HG03135 (cell line): Measurements from ENCODE around the gene TLR1.
"Not testable (repeated sequence)": the region's sequence is repeated elsewhere in the genome, so short reads cannot be mapped to it uniquely, and the experiment has no call there.

Experiments
- ATAC-seq: cut with Tn5 transposase; IDR thresholded peaks from one replicate; pipeline ENCODE4 v1.9.1; 2021; ENCODE audit warnings: mild to moderate bottlenecking, moderate library complexity; ENCODE audit not compliant: unreplicated experiment

The TLR1 gene

DNA sequence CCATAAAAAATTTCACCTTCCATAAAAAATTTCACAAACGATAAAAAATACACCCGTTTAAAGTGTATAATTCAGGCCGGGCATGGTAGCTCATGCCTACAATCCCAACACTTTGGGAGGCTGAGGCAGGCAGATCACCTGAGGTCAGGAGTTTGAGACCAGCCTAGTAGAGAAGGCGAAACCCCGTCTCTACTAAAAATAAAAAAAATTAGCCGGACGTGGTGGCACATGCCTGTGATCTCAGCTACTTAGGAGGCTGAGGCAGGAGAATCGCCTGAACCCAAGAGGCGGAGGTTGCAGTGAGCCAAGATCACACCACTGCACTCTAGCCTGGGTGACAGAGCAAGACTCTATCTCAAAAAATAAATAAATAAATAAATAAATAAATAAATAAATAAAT lies 1.7 kb upstream of the TLR1 start:
- not testable (repeated sequence) for ATAC-seq

DNA sequence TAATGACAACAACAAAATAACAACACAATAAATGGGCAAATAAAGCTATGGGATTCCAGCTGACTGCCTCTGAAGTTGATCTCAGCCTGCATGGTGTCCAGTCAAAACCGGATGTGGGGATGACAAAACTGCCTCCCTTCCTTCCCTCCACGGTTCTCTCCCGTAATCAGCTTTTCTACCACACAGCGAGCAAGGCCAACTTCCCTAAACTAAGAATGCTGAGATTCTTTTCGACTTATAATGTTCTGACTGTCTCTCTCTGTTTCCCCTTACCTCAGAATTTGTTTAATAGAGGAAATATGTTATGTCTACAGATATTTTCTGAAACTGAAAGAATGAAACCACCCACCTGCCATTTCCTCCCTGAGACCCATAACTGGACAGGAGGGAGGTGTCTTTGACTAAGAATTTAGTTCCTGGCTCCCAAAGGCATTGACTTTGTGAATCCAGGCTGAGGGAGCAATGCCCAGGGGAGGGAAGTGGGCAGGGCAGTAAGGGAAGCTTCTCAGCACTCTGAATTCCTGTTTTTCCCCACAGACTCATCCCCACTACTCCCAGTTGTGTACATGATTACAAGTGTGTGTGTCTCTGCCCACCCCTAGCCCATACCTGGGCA lies 1.0 kb upstream of the TLR1 start:
- peak; percentile 74 for ATAC-seq

DNA sequence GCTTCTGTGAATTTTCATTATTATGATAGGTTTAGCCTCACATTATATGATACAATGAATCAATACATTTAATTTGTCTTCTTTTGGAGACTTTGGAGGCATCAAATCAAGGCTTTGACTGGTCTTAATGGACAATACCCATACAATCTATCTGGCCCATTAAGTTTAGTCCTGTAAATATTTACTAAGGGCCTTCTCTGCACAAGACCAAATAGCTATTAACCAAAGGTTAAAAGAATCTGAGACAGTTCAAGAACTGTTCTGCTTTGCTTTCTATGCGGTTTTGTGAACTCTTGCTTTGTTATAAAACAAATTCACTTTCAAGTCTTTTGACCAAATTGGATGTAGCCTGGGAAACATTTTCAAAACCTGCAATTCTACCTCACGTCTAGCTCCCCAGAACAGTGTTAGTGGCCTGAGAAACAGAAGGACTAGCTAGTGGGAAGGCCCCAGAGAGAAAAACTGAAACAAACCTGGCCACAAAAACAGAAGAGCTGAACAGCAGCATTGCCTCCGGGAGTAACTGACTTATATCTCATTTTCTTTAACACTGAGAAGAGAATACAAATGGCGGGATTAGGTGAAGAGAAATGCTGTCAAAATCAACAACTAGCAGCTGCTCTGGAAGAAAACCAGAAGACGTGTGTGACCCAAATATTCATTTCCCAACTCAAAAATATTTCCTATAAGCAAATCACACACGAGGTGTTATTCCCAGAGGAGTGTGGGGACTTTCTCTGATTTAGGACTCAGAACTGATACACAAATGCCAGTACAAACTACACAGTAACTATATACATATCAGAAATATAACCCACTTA lies 548 bp downstream of the TLR1 start:
- ATAC-seq = peak; percentile 49

DNA sequence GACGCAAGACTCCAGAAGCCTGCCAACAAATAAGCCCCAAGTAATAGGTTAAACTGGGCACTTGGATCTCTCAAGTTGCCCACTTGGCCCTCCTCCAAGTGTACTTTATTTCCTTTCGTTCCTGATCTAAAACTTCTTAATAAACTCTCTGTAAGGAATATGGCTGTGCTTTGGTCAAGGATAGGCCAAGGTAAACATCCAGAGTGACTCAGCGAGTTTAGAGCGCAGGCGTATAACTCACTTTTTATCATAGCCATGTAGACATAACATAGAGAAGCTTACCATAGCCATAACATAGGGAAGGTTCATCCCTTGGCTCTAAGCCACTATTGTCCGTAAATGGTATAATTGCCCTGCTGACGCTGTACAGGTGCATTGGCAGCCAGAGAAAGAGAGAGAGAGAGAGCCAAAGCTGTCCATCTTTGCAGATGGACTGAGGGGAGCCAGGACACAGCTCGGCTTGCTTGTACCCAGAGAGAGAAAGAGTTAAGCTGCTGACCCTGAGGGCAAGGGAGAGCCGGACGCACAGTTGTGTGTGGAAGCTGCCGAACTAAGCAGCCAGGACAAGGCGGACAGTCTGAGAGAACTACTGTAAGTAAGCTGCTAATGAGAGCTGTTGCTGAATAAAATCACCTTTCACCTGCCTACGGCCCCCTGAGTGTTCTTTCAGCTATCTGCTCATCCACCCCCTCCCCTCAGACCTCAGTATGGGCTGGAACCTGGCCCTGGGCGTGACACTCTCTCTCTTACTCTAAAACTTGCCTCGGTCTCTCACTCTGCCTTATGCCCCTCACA lies 1.8 kb downstream of the TLR1 start:
- ATAC-seq = no peak

DNA sequence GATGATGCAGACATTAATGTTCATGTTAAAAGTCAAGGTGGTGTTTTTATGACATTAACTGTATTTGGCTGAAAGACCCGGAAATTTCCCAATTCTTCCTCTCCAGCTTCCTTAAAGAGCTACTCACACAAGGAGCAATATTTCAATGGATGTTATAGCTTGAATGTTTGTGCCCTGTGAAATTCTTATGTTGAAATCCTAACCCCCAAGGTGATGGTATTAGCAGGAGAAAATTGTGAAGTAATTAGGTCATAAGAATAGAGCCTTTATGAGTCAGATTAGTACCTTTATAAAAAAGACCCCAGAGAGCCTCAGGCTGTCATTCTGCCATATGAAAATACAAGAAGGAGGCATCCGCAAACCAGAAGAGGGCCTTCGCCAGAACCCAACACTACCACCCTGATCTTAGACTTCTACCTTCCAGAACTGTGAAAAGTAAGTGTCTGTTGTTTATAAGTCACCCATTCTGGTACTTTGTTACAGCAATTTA lies 3.6 kb downstream of the TLR1 start:
- no peak for ATAC-seq

DNA sequence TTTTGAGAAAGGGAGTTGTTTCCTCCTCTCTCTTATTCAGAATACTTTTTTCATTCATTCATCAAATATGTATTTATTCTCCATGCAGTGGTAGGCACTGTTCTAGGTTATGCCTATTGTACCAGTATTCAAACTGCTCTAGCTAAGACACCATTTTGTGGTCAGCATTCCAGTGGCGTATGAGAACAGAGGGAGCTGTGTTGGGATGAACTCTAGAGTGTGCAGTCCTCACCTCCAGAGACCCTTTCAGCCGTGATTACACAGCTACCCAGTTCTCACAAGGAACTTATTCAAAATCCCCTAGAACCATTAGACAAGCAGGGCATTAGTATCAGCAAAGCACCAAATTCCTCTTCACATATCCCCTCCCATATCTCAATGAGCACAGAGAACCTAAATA lies 4.2 kb downstream of the TLR1 start:
- no peak for ATAC-seq

DNA sequence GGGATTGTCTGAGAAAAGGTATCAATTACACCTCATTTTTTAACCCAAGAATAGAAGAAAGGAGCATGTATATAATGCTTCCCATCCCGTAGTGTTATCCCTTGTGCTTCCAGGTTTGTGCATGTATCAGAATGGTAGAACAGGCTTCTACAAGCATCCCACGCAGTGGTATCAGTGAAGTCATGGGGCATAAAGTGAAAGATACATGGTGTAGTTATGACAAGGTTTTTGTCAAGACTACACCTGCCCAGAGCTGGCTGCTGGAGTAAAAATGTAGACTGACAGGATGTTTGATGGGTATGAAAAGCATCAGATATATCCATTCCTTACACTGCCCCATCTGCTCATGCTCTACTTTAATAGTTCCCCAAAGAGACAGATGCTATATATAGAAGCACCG lies 9.5 kb downstream of the TLR1 start:
- no peak for ATAC-seq

DNA sequence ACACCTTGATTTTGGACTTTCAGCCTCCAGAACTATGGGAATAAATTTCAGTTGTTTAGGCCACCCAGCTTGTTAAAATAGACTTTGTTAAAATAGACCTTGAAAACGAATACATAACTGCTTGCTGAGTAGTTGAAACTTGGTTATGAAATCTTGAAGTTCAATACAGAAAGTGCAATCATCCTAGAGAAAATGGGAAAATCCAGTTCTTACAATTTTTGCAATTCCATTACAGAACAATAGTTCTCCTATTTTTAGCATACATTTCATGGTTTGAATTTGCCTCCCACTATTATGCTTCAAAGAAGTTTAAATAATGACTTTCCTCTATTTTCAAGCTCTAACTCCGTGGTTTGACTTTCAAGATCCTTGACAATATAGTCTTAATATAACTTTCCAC lies 10.5 kb downstream of the TLR1 start:
- ATAC-seq = no peak

DNA sequence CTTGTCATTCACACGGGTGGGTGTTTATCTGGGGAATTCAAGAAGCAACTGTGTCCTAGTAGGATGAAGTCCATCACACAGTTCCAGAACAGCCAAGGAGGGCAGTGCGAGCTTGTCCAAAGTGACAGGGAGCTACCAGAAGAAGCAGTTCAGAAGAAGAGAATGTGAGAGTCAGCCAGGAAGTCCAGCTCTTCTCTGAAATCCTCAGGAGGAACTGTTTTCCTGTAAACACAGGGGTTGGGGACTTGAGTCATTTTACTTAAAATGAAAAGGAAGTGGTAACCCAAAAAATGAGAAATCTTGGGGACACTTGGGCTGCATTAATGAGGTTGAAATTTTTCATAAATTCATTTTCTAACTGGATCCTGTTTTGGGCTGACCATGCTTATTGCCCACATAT lies 13.6 kb downstream of the TLR1 start:
- ATAC-seq = no peak

DNA sequence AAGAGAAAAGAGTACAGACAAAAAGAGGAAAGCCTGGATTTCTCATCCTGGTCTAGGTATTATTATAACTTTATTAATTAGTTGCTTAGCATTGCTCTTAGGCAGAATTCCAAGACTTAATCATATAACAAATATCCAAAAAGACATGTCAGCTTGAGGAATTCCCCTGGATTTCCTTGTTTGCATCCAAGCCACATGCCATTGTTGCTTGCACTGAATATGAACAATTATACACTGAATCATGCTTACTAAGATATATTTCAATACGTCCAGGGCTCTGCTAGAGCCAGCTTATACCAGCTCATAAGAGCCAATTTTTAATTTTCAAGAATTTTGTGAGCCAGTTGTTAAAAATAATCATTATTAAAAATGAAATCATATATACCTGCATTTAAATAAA lies 16.3 kb downstream of the TLR1 start:
- no peak for ATAC-seq

DNA sequence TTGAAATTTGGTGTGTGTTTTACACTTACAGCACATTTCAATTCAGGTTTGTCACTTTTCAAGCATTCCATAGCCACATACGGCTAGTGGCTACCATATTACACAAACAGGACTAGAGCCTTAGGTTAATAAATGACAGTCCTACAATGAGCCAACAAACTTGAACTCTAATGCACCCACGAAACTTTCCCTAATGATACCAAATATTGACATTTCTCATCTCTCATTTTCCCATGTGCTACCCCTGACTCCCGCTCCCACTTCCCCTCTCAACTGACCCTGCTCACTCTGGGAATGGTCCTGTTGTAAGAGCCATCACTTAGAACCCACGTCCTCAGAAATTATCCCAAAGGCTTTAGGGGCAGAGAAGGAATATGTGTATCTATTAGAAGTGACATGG lies 16.9 kb downstream of the TLR1 start:
- no peak for ATAC-seq

DNA sequence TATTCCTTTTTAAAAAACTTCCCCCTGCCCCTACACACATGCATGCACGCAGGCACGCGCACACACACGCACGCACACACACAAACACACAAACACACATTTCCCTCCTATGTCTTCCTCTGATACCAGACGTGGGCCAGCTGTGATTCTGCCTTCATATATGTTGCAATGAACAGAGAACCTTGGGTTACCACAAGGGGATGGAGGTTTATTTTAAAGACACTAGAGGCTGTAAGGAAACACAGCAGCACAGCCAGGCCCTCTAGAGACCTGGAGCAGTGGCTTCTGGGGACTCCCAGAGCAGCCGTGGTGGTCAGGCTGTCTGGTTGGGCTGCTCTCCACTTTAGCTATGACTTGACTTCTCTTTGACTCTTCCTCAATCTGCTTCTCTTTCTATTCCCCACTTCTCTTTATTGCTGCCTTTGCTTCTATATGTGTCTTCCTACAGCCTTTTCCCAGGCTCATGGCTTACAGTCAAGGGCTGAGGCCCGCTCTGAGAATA lies 18.6 kb downstream of the TLR1 start:
- peak; percentile 61 for ATAC-seq

DNA sequence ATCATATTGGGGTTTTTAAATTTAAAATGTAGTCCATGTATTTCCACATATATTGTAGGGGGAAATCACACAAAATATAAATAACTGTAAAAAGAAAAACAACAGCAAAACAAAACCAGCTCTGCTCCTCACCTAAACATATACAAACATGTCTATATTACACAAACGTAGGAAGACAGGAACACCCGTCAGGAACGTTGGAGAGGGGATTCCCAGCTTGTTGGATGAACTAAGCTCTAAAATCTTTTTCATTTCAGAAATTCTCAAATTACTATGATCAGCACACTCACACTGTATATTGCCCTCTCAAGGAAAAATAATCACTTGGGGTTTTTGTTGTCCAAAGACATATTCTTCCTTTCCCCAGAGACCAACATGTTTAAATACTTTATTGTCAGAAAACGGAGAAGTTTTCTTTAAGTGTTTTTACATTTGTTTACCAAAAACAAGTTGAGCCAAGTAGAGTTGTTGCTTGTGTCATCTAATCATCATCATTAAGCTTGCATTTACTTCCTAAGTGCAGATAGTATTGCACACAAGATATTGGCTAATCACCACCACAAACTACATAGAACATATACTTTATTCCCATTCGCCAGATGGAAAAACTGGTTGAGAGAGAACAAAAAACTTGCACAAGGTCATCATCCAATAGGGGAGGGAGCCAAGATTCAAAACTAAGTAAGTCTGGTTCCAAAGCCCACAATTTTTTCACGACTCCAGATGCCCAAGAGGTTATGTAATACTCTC lies 19.4 kb downstream of the TLR1 start:
- no peak for ATAC-seq

DNA sequence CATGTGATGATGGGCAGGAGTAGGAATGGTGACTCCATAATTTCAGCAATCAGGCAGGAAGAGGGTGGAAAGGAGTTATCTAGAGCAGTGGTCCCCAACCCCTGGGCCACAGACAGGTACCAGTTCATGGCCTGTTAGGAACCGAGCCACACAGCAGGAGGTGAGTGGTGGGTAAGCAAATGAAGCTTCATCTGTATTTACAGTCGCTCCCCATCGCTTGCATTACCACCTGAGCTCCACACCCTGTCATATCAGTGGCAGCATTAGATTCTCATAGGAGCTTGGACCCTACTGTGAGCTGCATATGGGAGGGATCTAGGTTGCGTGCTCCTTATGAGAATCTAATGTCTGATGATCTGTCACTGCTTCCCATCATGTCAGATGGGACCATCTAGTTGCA lies 20.4 kb downstream of the TLR1 start:
- ATAC-seq = no peak

DNA sequence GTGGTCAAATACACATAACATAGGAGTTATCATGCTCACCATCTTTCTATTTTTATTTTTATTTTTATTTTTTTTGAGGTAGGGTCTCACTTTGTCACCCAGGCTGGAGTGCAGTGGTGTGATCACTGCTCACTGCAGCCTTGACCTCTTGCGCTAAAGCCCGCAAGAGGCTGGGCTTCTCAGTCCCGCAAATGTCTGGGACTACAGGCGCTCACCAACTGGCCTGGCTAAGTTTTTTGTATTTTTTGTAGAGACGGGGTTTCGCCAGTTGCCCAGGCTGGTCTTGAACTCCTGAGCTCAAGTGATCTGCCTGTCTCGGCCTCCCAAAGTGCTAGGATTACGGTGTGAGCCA lies 21.5 kb downstream of the TLR1 start:
- no peak for ATAC-seq

DNA sequence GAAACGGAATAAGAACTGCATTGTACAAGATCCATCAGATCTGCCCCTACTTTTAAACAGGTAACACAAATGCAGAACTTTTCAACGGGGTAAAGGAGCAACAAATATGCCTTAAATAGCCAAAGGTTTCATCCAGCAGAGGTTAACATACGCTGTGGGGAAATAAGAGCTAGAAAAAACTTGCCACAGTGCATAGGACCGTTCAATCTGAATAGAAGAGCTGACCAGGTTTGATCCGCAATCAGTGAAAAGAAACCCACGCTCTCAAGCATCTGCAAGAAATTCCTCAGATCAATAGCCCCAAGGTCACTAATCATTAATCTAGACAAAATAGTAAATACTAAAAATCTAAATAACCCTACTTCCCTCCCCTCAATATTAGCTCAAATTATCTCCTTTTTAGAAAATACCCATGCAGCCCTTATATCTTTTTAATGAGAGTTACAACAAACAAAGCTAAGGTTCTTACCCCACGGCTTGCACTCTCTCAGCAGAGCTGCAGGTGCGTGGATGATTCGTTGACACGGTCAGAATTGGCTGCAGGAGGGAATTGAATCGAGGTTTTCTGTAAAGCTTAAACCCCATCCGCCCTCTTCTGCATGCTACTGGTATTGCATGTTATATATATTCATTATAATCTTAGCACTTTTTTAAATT lies 22.0 kb downstream of the TLR1 start, which contains the start of gene TLR10:
TLR10 (minus strand) TSS at position 539 of the 657 bp plus-strand sequence. CDS start 7,400 bp downstream, outside the sequence.
- ATAC-seq = peak; percentile 61

DNA sequence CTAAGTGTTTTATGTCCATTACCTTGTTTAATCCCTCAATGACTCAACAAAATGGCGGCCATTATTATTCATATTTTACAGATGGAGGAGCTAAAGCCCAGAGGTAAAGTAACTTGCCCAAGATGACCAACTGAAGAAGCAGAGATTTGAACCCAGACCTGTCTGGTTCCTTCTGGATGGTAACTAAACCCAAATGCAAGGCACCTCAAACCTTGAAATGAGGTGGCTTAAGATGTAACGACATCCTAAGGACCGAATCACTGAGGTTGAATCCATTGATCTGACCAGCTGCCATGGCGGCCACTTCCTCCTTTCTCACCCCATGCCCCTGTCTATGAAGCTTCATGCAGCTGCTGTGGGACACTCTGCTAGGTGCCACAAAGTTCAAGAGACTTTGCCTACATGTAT lies 22.7 kb downstream of the TLR1 start:
- ATAC-seq = no peak

DNA sequence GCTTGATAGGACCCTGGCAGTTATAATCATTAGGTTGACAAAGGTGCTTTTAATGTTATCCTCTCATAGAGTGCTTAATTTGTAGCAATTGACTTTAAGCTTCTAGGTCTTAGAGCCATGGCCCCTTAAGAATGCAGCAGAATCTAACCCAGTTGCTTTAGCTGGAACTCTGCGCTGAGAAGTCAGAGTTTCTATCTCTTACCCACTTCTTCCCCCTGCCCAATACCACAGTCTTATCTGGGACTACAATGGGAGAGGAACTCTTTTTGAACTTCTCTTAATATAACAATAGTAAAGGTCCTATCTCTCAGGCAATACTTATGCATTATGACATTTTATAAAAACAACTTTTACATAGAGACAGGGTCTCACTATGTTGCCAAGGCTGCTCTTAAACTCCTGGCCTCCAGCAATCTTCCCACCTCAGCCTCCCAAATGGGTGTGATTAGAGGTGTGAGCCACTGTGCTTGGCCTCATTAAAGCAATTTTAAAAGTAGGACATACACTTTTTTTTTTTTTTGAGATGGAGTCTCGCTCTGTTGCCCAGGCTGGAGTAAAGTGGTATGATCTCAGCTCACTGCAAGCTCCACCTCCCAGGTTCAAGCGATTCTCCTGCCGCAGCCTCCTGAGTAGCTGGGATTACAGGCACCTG lies 23.6 kb downstream of the TLR1 start:
- ATAC-seq = no peak

DNA sequence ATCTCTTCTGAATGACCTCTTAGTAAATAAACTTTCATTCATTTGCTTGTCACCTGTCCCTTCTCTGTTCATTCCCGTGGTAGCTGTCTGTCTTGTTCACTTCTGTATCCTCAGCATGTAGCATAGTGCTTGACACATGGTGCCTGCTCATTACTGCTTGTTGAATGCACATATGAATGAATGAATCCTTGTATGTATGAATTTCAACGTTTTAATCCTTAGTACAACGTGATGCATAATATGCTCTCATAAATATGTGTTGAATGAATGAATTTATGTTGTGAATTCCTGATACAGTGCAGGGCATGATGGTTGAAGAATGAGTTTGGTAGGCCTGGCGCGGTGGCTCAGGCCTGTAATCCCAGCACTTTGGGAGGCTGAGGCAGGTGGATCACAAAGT lies 24.8 kb downstream of the TLR1 start:
- ATAC-seq = no peak

DNA sequence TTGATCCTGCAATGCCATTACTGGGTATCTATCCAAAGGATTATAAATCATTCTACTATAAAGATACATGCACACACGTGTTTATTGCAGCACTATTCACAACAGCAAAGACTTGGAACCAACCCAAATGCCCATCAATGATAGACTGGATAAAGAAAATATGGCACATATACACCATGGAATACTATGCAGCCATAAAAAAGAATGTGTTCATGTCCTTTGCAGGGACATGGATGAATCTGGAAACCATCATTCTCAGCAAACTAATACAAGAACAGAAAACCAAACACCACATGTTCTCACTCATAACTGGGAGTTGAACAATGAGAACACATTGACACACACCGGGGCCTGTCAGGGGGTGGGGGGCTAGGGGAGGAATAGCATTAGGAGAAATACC lies 26.7 kb downstream of the TLR1 start:
- not testable (repeated sequence) for ATAC-seq
